Cardiac muscle cell (in vitro differentiated cells and primary cell): Measurements from ENCODE around the gene KLF8. TPM values are rescaled to one million over a fixed set of nuclear protein-coding genes. Genes with fewer than 3 reads are reported as not detected.

ENCODE experiments used
- DNase-seq, 2 donors: peaks; one replicate each; pipeline versions ENCODE4 v3.0.0 to v3.0.0-alpha.2; 2010 to 2017; ENCODE audit warnings: low read depth in 1 of 2, low spot score in 1 of 2
- H3K27ac ChIP-seq: fragments of 200-600 bp; sonication (generic); 2 replicates; pipeline ENCODE4 v1.5.1; 2016
- H3K27me3 ChIP-seq: fragments of 200-600 bp; sonication (generic); 2 replicates; pipeline ENCODE4 v1.6.0; 2016; ENCODE audit warnings: control low read depth
- H3K36me3 ChIP-seq: fragments of 200-600 bp; sonication (generic); 2 replicates; pipeline ENCODE4 v1.5.1; 2016; ENCODE audit warnings: control low read depth
- H3K4me1 ChIP-seq: fragments of 200-600 bp; sonication (generic); 2 replicates; pipeline ENCODE4 v1.8.1; 2017; ENCODE audit warnings: low read depth, mild to moderate bottlenecking, mixed run types
- H3K4me3 ChIP-seq: fragments of 200-600 bp; sonication (generic); 2 replicates; pipeline ENCODE4 v1.5.1; 2016; ENCODE audit warnings: mild to moderate bottlenecking
- H3K9me3 ChIP-seq: fragments of 200-600 bp; sonication (generic); 2 replicates; pipeline ENCODE4 v1.5.1; 2017; ENCODE audit warnings: low read depth, mild to moderate bottlenecking, control low read depth
- polyA plus RNA-seq: library from polyadenylated mRNA; unstranded; fragments of >200 nt; fragmentation: Nextera tagmentation; extraction: Ambion mirVana; gene quantifications from 2 replicates; pipeline ENCODE4 v1.2.1, GENCODE V29; 2016
- total RNA-seq: library from RNA; depleted of rRNA; stranded (reverse); fragments of >200 nt; gene quantifications from 2 replicates; pipeline ENCODE4 v1.2.3, GENCODE V29; 2016
- TF ChIP-seq, protein P1 (sequence below): IDR thresholded peaks from 2 replicates; pipeline ENCODE4 v1.5.1; 2012; ENCODE audit warnings: low read depth, mild to moderate bottlenecking, low read length

The KLF8 gene
- total and polyA plus RNA-seq, 2 experiments from 2014 or later = 4.3 to 9.4 TPM

DNA sequence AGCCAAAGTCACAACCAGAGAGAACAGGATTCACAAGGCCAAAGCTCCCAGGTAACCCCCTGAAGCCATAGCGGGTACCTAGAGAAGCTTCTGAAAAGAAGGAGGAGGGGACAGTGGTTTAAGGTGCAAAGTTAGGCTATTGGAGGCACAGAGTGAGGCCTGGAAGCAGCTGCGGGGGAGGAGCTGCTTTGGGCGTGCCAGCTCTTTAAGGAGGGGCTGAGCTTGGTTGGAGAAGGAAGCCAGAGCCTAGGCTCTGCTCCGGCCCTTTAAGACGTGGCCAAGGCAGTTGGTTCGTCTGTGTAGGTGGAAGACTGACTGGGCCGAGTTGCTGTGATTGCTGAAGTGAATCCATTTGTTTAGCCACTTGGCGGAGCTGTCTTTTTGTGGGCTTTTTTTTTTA is 1.5 kb downstream of the KLF8 start:
- no peaks in the 10 kb centered on the region for H3K27me3 ChIP-seq
- no peaks in the 10 kb centered on the region for H3K36me3 ChIP-seq
- TF ChIP-seq, protein P1, sequence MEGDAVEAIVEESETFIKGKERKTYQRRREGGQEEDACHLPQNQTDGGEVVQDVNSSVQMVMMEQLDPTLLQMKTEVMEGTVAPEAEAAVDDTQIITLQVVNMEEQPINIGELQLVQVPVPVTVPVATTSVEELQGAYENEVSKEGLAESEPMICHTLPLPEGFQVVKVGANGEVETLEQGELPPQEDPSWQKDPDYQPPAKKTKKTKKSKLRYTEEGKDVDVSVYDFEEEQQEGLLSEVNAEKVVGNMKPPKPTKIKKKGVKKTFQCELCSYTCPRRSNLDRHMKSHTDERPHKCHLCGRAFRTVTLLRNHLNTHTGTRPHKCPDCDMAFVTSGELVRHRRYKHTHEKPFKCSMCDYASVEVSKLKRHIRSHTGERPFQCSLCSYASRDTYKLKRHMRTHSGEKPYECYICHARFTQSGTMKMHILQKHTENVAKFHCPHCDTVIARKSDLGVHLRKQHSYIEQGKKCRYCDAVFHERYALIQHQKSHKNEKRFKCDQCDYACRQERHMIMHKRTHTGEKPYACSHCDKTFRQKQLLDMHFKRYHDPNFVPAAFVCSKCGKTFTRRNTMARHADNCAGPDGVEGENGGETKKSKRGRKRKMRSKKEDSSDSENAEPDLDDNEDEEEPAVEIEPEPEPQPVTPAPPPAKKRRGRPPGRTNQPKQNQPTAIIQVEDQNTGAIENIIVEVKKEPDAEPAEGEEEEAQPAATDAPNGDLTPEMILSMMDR = no peak
- peak overlapping the region; percentile 11 for H3K4me3 ChIP-seq
- H3K27ac ChIP-seq = no peak overlapping the region
- no peaks in the 10 kb centered on the region for H3K9me3 ChIP-seq
- peak; percentile 14 to 38 for DNase-seq
- H3K4me1 ChIP-seq = no peaks in the 10 kb centered on the region

DNA sequence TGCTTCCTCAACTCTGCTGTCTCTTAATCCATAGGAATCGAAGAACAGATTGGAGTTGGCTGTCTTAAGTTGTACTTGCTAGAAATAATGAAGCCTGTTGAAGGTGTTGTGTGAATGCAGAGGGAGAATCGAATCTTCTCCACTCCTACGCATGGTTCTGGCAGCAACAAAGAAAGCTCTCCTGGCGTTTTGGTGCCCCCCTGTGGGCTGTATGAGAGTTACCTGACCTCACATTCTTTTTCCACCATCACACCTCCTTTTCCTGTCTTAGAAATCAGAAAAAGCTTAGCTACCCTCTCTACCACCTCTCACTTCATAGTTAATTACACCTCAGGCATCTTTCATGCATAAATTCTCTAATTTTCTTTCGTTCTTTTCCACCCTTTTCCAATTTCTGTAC is 16.3 kb downstream of the KLF8 start:
- Histone ChIP-seq H3K27me3 (no peaks in the 10 kb centered on the region), H3K36me3 (no peaks in the 10 kb centered on the region), H3K27ac (no peak overlapping the region), H3K9me3 (no peaks in the 10 kb centered on the region), H3K4me1 (no peaks in the 10 kb centered on the region), H3K4me3 (no peak overlapping the region)
- TF ChIP-seq, protein P1 = peak; percentile 60
- peak; percentile 50 to 64 for DNase-seq

DNA sequence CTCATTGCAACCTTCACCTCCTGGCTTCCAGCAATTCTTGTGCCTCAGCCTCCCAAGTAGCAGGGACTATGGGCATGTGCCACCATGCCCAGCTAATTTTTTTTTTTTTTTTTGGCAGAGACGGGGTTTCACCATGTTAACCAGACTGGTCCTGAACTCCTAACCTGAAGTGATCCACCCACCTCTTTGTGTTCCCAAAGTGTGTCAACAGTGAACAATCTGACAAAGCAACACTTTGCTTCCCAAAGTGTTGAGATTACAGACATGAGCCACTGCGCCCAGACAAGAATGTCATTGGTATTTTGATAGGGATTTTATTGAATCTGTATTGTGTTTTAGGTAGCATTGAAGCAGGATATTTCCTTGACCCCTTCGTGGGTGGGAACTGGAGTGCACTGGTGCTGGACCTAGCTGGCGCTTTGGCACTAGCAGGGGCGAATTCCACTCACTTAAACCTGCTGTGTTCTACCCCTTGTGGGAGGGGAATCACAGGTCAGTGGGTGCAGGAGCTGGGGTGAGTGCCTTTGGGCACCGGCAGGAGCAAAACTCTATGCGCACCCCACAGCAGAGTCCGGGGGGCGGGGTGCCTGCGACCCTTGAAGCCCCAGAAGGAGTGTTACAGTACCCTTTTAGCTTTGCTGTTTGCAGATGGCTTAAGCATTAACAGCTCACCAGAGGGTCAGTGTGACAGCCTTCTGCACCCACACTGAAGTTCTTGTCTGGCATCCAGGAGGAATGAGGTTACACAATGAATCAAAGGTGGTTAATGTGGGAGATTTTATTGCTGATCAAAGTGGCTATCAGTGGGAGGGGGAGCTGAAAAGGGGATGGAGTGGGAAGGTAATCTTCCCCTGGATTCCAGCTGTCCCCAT is 21.9 kb downstream of the KLF8 start:
- Histone ChIP-seq H3K27ac (no peak overlapping the region), H3K4me1 (no peaks in the 10 kb centered on the region), H3K4me3 (no peak overlapping the region), H3K36me3 (no peaks in the 10 kb centered on the region), H3K9me3 (no peaks in the 10 kb centered on the region), H3K27me3 (no peaks in the 10 kb centered on the region)
- TF ChIP-seq, protein P1 = no peak
- DNase-seq = no peak

DNA sequence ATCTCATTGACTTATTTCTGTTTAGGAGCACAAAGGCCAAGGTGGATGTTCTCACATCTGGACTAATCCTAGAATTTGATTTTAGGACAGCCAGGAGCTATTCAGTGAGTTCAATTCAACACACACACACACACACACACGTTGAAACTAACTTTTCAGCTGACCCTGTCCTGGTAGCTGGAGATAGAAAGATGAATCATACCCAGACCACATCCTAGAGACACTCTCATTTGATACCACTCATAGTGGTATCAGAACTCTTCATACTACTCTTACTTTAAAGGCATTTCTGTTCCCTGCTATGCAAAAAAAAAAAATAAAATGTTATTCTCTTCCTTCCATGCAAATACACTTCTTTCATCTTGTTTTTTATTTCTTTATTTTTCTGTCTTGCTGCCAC is 36.7 kb downstream of the KLF8 start:
- H3K27ac ChIP-seq = no peak overlapping the region
- H3K4me1 ChIP-seq = no peaks in the 10 kb centered on the region
- H3K27me3 ChIP-seq = no peaks in the 10 kb centered on the region
- H3K4me3 ChIP-seq = no peak overlapping the region
- H3K36me3 ChIP-seq = no peaks in the 10 kb centered on the region
- TF ChIP-seq, protein P1 = no peak
- H3K9me3 ChIP-seq = no peaks in the 10 kb centered on the region
- DNase-seq = peak in 1 of 2 donors; percentile 1

DNA sequence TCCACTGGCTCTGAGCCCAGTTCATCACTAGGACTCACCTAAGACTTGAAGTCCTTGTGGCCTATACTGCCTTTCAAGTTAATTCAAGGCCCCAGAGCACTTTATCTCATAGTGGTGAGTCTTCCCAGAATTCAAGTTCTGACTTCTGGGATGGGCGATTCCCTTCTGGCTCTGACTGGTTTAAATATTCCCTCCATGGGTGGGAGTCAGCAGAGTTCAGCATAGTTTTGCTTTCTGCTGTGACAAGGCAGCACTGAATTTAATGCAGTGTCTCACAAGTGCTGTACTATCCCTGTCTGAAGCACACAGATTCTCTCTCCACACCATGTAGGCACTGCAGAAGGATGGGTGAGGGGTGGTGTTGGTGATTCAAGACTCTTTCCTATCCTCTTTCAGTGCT is 46.5 kb downstream of the KLF8 start:
- no peaks in the 10 kb centered on the region for H3K4me1 ChIP-seq
- H3K27me3 ChIP-seq = no peaks in the 10 kb centered on the region
- TF ChIP-seq, protein P1 = no peak
- H3K27ac ChIP-seq = no peak overlapping the region
- no peaks in the 10 kb centered on the region for H3K9me3 ChIP-seq
- DNase-seq = no peak
- H3K4me3 ChIP-seq = no peak overlapping the region
- no peaks in the 10 kb centered on the region for H3K36me3 ChIP-seq
